HG03457 (cell line): Measurements from ENCODE around the gene ZBTB20.

Experiments used
- ATAC-seq: cut with Tn5 transposase; IDR thresholded peaks from one replicate; pipeline ENCODE4 v1.9.1; 2021; ENCODE audit warnings: moderate number of reproducible peaks; ENCODE audit not compliant: unreplicated experiment

The ZBTB20 gene

GRCh38 chr3:114721209-114721608, 425.9 kb downstream of the ZBTB20 start:
- no peak for ATAC-seq

DNA sequence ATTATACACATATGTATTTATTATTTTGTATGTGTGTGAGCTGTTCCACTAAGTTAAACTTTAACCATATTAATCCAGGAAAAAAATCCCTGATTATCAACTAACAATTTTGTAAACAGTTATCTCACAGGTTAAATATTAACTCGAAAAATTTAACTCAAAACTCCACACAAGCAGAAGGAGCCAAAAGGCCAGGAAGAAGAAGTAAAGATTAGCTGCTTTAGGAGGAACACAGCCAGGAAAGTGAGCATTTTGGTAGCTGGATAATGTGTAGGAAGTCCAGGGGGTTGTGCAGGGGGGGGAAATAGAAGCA, 428.2 kb downstream of the ZBTB20 start:
- ATAC-seq = no peak

- ATAC-seq = no peak
Measured at GRCh38 chr3:114718071-114718897, 428.8 kb downstream of the ZBTB20 start.

DNA sequence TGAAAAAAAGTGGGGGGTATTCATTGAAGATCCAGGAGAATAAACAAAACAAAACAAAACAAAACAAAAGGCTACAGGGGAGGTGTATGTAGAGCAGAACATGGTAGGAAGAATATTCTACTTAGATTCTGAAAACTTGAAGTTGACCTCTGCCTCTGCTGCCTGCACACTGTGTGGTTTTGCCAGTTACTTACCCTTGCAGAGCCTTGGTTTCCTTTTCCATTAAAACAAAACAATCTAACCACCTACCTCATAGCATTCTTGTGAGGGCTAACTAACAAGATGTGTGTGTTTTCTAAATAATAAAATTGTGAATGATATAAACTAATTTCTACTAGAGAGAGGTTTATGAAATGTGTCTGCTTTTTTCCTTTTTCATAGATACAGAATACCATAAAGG, 430.2 kb downstream of the ZBTB20 start:
- no peak for ATAC-seq

GRCh38 chr3:114716126-114716525, 431.0 kb downstream of the ZBTB20 start:
- ATAC-seq = no peak

GRCh38 chr3:114714957-114715460, 432.1 kb downstream of the ZBTB20 start:
- ATAC-seq = no peak

DNA sequence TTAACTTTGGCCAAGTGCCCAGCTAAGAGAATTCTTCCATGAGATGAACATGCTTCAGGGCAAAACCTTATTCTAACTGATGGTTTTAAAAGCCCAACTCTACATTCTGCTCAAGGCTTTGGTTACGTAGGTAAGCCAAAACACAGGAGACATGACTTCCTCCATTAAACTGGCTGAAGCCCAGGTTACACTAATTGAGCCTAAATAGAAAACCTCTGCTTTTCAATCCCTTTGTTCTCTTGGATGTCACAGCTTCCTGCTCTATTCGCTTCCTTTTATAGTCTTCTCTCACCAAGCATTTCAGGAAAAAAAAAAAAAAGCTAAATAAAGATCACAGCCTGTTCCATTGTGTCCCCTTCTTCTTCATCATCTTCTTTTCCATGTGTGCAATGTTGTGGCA, 432.9 kb downstream of the ZBTB20 start:
- no peak for ATAC-seq

DNA sequence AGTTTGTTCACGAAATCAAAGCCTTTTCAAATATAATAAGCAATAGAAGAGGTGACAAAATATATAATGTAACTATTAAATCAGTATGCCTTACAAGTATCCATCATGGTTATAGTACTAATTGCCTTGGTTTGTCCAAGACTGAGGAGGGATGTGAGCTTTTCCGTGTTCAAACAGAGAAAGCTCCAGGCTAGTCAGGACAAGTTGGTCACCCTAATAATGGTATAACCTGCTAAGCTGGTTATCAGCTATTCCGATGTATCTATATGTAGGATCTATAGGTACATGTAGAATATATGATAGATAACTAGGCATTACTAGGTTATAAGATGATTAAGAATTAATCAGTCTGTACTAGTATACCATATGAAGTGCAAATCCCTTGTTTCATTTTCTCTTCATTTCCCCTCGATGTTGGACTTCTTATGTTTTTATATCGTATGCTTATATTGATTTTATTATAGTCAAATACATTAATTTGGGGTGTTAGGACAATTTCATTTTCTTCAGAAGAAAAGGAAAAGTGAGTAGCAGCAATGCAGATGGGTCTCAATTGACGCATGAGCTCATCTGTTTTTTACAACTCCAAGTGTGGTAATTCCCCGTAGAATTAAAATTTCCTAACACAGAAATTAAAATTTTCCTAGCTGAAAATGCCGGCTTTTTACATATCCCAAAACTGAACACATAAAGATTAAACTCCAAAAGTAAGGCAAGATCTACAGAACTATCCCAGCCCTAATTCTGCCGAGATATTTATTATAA, 434.2 kb downstream of the ZBTB20 start:
- ATAC-seq = no peak

GRCh38 chr3:114711321-114711886, 435.7 kb downstream of the ZBTB20 start:
- no peak for ATAC-seq

- ATAC-seq = no peak
Measured at GRCh38 chr3:114709102-114709501, 438.0 kb downstream of the ZBTB20 start.

- ATAC-seq = no peak
Measured at GRCh38 chr3:114707252-114707860, 439.7 kb downstream of the ZBTB20 start.

DNA sequence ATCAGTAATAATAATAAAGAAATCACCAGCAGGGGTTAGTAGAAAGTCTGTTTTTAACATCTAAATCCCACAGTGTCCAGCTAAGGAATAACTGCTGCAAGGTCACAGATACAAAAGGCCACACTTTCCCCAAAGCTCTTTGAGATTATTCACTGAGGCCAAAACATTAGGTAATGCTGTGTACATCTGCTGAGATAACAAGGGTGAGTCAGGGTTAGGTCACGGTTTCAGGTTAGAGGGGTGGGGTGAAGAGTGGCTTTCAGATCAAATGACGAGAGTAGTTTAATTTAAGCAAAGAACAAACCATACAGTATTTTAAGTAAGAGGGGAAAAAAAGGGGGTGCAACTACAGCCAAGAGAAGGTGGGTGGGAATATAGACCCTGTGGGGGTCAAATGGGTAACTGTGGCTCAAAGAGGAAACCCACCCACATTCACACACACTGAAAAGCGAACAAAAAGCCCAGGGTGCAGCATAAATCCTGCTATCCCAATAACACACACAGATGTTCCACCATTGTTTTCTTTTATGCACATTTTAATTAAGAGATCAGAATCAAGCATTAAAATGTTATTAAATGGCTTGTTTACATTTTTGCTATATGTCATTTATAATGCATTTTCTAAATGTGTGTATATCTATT, 440.4 kb downstream of the ZBTB20 start:
- no peak for ATAC-seq

- ATAC-seq = no peak
Measured at GRCh38 chr3:114700637-114701234, 446.4 kb downstream of the ZBTB20 start.

DNA sequence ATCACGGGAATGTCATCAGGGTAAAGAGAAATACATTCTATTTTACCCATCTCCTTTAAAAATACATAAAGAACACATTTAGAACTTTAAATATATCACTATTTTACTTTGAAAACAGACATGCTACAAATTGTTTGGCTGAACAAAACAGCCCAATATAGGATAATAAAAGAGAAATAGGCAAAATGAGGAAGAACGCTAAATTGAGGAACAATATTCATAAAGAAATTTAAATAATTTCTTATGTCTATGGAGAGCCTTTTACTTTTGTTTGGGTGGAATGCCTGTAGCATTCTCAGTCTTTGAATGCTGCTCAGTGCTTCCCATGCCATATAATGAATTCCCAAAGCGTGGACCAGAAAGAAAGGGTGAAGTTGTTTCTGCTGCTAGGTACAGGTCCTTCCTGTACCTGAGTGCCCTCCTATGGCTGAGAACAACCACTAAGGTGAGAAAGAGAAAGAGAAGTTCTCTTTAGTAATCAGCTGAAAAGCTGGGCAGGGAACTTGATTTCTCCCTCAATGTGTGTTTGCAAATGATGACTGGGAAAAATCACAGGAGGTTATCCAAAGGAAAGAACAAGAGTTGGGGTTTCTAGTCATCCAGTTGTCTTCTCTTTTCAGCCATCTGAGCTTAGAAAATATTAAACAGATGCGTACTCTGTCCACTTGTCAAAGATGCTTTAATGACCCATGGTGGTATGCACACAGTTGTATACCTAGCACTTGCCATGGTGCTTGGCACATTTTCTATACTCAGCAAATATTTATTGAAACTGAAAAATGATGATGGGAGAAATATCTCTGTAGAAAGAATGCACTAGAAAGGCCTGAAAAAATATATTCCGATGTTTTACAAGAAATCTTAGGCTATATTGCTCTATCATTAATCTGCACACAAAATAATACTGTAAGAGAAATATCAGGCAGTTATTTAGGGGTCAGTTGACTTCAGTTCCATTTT, 448.7 kb downstream of the ZBTB20 start:
- ATAC-seq = no peak

DNA sequence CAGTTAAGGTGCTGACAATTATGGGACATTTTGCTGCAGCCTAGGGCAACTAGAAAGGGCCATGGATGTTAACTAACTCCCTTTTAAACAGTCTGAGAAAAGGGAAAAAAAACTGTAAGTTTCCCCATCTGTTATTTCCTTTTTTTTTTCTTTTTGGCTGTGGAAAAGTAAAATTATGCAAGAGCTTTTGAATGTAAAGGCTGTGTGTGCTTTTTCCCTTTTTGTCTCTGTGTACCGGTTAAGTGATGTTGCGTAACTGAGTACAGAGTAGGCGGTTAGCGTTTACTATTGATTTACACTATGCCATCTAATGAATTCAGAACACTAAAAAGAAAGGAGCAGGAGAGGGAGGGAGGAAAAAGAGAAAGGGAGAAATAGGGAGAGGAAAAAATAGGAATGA, 449.7 kb downstream of the ZBTB20 start:
- ATAC-seq = no peak

DNA sequence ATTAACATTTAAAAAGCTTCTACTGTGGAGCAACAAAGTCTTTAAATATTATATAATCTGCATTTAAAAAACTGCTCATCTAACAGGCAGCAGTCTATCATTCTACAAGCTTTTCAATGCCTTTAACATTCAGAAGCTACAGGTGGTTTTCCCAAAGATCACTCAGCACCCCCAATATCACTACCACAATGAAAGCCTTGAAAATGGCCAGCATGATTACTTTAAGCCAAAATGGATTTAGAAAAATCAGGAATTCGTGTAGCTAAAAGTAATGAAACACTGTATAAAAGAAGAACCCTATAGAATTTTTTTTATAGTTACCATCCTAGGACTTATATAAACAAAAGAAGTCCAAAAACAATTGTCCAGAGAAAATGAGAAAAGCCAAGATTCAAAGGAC, 452.8 kb downstream of the ZBTB20 start:
- ATAC-seq = no peak

DNA sequence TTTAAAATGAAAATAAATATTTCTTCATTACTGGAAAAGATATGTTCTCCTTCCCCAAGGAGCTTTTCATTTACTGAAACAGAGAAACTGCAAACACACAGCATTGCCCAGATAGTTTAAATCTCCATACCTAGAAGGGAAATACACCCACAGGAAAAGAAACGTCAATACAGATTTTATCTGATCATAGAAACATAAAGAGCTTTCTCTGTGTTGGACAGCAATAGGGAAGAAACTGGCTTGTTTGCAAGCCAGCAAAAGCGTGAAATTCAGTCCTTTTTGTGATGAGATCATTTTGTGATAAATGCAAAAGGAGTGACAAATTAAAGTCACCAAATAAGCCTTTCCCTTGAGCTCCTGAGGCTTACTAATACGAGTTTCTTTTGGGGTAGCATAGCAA, 455.2 kb downstream of the ZBTB20 start:
- no peak for ATAC-seq

- no peak for ATAC-seq
Measured at GRCh38 chr3:114690911-114691310, 456.2 kb downstream of the ZBTB20 start.

GRCh38 chr3:114687151-114687550, 459.9 kb downstream of the ZBTB20 start:
- ATAC-seq = no peak
